Stimulated activated CD4-positive, alpha-beta T cell treated with anti-CD3 and anti-CD28 coated beads, Interleukin-15, amount 100 ng/mL, for 1 hour (primary cell): ENCODE data around the gene VPS54.
A peak's percentile ranks its signal among the peaks of the same experiment; 100 is the strongest.
"Not testable (repeated sequence)": the region's sequence is repeated elsewhere in the genome, so short reads cannot be mapped to it uniquely, and the experiment has no call there.

Source experiments
- DNase-seq, 2 donors: peaks; one replicate each; pipeline ENCODE4 v3.0.0-alpha.2; 2020; ENCODE audit warnings: low read depth in 1 of 2, low spot score in 1 of 2

VPS54 gene

GRCh38 chr2:63874204-63875130, 144.8 kb downstream of the VPS54 start:
- no peak for DNase-seq

GRCh38 chr2:63872571-63873328, 146.5 kb downstream of the VPS54 start:
- DNase-seq: no peak

- no peak for DNase-seq
Observed at GRCh38 chr2:63871864-63872263, 147.4 kb downstream of the VPS54 start.

- DNase-seq: no peak
Observed at GRCh38 chr2:63870679-63871078, 148.5 kb downstream of the VPS54 start.

GRCh38 chr2:63866009-63866709, 153.1 kb downstream of the VPS54 start:
- DNase-seq: no peak

GRCh38 chr2:63865159-63865799, 153.9 kb downstream of the VPS54 start:
- DNase-seq: no peak

- no peak for DNase-seq
Observed at GRCh38 chr2:63863707-63864106, 155.5 kb downstream of the VPS54 start.

GRCh38 chr2:63862806-63863205, 156.4 kb downstream of the VPS54 start:
- no peak for DNase-seq

- DNase-seq: peak; percentile 19 to 27
Observed at GRCh38 chr2:63861220-63861822, 157.9 kb downstream of the VPS54 start.

- DNase-seq: no peak
Observed at GRCh38 chr2:63858291-63858690, 160.9 kb downstream of the VPS54 start.

- DNase-seq: peak; percentile 12 to 15
Observed at GRCh38 chr2:63856303-63856603, 163.0 kb downstream of the VPS54 start.

GRCh38 chr2:63855418-63856302, 163.6 kb downstream of the VPS54 start:
- DNase-seq: no peak

GRCh38 chr2:63853527-63854310, 165.5 kb downstream of the VPS54 start:
- no peak for DNase-seq

- no peak for DNase-seq
Observed at GRCh38 chr2:63851691-63852311, 167.4 kb downstream of the VPS54 start.

- DNase-seq: no peak
Observed at GRCh38 chr2:63850649-63851048, 168.6 kb downstream of the VPS54 start.

- no peak for DNase-seq
Observed at GRCh38 chr2:63850204-63850571, 169.0 kb downstream of the VPS54 start.

GRCh38 chr2:63849381-63850203, 169.6 kb downstream of the VPS54 start:
- no peak for DNase-seq

- DNase-seq: not testable (repeated sequence)
Observed at GRCh38 chr2:63847571-63847970, 171.7 kb downstream of the VPS54 start.
